Fibroblast of mammary gland (primary cell): ENCODE measurements around the gene DPF3.
A peak's percentile ranks its signal among the peaks of the same experiment; 100 is the strongest.

Source experiments
- DNase-seq: peaks from one replicate; pipeline ENCODE4 v3.0.0-alpha.2; 2010; ENCODE audit warnings: low read depth
- H3K4me3 ChIP-seq: 2 replicates; pipeline ENCODE4 v1.5.1; 2011; ENCODE audit warnings: low read depth, mild to moderate bottlenecking, low read length, moderate library complexity; ENCODE audit not compliant: control insufficient read depth
- CTCF ChIP-seq: conservative IDR thresholded peaks from 2 replicates; pipeline ENCODE4 v1.5.1; 2011; ENCODE audit warnings: low read depth, low read length, inconsistent platforms; ENCODE audit not compliant: control insufficient read depth, insufficient read depth

Gene DPF3

GRCh38 chr14:72928872-72929271 is 35.0 kb upstream of the DPF3 start:
- no peak for TF ChIP-seq CTCF
- H3K4me3 ChIP-seq = no peak overlapping the region
- DNase-seq = no peak

GRCh38 chr14:72926292-72927028 is 32.6 kb upstream of the DPF3 start, which contains the start of gene DCAF4:
Gene DCAF4, plus strand, starts transcription at chr14:72926464. Its CDS starts 11,515 bp downstream, at chr14:72937979.
- DNase-seq = peak; percentile 97
- peak within 1 kb of the TSS; percentile 88 for H3K4me3 ChIP-seq
- no peak for TF ChIP-seq CTCF

GRCh38 chr14:72925815-72926291 is 32.0 kb upstream of the DPF3 start:
- no peak for TF ChIP-seq CTCF
- H3K4me3 ChIP-seq = peak overlapping the region; percentile 88
- DNase-seq = no peak

- no peak for TF ChIP-seq CTCF
- no peak overlapping the region for H3K4me3 ChIP-seq
- no peak for DNase-seq
Observed at GRCh38 chr14:72925171-72925759, 31.4 kb upstream of the DPF3 start.

- no peak overlapping the region for H3K4me3 ChIP-seq
- TF ChIP-seq CTCF = no peak
- no peak for DNase-seq
Observed at GRCh38 chr14:72924337-72924736, 30.4 kb upstream of the DPF3 start.

- no peak for DNase-seq
- no peak for TF ChIP-seq CTCF
- no peak overlapping the region for H3K4me3 ChIP-seq
Observed at GRCh38 chr14:72921396-72921795, 27.5 kb upstream of the DPF3 start.
